Inflammatory macrophage (primary cell): ENCODE results near the gene FREM2.

Experiments used
- DNase-seq, 2 donors: peaks; one replicate each; pipeline ENCODE4 v3.0.0-alpha.2; 2020 to 2022

Gene FREM2

DNA sequence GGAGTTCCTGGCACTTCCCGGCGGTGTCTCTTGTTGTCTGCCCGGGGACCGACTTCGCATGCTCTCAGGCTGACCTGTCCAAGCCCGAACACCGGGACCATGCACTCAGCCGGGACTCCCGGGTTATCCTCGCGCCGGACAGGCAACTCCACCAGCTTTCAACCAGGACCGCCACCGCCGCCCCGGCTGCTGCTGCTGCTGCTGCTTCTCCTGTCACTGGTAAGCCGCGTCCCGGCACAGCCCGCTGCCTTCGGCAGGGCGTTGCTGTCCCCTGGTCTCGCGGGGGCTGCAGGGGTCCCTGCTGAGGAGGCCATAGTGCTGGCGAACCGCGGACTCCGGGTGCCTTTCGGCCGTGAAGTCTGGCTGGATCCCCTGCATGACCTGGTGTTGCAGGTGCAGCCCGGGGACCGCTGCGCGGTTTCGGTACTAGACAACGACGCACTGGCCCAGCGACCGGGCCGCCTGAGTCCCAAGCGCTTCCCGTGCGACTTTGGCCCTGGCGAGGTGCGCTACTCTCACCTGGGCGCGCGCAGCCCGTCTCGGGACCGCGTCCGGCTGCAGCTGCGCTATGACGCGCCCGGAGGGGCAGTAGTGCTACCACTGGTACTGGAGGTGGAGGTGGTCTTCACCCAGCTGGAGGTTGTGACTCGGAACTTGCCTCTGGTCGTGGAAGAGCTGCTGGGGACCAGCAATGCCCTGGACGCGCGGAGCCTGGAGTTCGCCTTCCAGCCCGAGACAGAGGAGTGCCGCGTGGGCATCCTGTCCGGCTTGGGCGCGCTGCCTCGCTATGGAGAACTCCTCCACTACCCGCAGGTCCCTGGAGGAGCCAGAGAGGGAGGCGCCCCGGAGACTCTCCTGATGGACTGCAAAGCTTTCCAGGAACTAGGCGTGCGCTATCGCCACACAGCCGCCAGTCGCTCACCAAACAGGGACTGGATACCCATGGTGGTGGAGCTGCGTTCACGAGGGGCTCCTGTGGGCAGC is 661 bp downstream of the FREM2 start:
- no peak for DNase-seq

GRCh38 chr13:38688674-38689073 is 1.8 kb downstream of the FREM2 start:
- DNase-seq: no peak

DNA sequence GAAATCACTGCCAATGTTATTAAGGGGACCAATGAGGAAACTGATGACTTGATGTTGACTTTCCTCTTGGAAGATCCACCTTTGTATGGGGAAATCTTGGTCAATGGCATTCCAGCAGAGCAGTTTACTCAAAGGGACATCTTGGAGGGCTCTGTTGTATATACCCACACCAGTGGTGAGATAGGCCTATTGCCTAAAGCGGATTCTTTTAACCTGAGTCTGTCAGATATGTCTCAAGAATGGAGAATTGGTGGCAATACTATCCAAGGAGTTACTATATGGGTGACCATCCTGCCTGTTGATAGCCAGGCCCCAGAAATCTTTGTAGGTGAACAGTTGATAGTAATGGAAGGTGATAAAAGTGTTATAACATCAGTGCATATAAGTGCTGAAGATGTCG is 3.4 kb downstream of the FREM2 start:
- no peak for DNase-seq

DNA sequence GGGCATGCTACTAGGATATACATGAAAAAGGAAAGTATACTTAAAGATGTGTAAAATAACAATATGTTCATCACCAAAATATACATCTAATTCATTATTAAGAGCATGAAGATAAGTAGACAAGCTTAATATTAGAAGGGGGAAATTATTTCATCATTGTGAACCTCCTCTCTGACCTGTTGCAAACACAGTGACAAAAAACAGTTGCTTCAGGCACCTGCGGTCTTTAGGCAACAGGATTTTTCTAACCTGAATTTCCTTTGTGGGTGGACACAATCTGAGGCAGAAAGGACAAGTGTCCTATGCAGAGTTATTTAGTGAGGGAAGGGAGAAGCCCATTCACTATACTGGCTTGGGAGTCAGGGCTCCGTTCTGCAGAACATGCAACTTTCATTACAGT is 6.3 kb downstream of the FREM2 start:
- DNase-seq: no peak

DNA sequence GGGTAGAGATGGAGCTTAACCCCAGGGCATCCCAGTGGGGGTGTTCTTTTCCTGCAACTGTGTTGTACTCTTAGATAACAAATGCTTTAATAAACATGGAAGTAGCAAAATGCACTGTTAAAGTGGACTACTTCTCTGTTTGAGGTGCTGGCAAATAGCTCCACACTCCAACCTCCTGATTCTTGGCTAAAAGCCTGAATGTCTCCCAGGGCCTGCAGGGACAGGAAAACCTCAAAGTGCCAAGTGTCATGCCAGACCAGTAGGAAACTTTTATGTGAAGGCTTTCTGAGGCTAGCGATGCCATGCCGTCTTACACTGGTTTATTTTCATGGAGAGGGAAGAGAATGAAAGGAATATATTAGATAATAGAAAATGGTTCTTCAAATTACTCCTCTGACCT is 6.8 kb downstream of the FREM2 start:
- DNase-seq: no peak

GRCh38 chr13:38697197-38697596 is 10.3 kb downstream of the FREM2 start:
- no peak for DNase-seq

DNA sequence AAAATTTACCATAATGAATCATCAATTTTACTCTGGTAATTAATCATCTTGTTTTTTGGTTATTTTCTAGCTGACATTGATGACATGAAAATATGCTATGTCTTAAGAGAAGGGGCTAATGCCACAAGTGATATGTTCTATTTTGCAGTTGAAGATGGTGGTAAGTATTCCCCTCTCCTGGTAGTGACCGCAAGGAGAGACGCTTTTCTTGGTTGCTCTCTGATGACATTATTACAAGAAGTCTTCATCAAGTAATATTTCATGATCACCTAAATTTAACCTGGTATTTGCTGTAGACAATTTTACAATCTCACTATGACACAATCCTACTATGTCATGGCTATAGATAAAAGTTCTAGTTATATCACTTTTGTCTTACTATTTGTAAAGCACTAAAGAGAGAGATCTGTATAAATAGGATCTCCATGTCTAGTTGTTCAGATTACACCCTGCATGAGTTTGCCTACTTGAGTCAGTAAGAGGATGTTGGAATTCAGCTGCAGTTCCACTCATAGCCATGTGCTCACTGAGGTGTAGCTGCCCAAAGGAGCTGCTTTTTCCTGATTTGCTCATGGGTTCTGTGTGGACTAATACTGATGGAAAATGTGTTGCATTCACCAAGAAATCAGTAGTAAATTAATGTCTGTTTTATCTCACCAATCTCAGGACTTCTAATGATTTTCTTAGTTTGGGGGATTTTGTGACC is 10.9 kb downstream of the FREM2 start:
- DNase-seq: no peak

DNA sequence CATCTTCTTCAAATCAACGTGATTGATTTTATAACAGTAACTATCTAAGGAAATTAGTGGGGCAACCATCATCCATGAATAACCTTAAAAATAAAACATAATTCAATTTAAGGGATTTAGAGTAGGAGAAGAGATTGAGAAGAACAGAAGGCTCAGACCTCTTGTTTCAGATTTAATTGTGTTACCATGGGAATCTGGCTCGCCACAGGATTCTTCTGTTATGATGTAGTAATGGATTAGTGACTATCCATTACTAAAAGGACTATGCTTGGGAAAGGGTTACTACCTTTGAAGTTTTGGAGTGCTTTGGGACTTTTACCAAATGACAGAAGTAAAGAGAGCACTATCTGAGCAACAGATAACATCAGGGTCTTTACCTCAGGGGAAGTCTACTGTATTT is 13.2 kb downstream of the FREM2 start:
- DNase-seq: no peak

GRCh38 chr13:38702669-38703068 is 15.8 kb downstream of the FREM2 start:
- DNase-seq: no peak

- no peak for DNase-seq
Measured at GRCh38 chr13:38703255-38703654, 16.4 kb downstream of the FREM2 start.

DNA sequence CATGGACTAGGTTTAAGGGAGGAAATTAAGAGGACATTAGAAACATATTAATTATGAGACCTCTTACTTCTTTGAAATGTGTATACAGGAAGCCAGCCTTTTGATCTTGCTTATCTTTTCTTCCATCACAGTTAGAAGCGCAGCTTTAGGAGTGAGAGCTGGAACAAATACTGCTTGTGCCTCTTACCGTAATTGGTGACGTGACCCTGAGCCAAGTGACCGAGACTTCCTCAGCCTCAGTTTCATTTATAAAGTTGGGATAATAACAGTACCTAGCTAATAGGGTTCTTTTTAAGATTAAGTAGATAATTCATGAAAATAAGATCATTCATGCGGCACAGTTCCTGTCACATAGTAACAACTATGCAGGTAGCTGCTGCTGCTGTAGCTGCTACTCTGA is 18.5 kb downstream of the FREM2 start:
- DNase-seq: no peak

DNA sequence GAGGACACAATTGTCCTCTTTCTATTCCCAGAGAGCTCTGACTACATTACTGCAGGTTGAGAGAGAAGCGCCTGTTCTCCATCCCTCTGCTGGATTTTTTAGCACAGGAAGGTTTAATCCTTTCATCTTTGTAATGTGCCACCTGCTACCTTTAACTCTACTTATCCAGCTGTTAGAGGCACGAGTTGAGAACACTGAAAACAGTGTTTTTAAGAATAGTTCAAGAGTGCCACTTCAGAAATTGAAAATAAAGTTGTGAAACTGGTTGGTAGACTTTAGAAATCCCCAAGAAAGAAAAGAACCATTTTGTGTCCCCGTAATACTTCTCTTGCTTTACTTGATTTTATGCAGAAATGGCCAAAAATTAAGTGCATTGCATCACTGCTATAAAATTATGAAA is 20.6 kb downstream of the FREM2 start:
- DNase-seq: no peak

DNA sequence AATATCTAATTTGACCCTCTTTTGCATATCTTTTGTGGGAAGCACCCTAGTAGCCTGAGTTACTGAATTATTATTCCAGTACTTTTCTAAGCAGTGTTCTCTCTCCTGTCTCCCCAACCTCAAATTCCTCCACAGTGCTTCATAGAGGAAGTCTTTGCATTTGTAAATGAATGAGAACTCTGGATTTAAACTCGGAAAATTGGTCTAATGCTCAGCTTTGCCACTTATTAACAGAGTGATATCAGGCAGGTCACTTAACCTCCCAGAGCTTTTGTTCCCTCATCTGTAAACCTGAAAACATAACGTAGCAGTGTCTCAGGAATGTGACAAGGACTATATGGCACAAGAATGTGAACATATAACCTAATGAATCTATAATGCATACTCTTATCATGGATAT is 26.2 kb downstream of the FREM2 start:
- no peak for DNase-seq

- no peak for DNase-seq
Measured at GRCh38 chr13:38718374-38718773, 31.5 kb downstream of the FREM2 start.

DNA sequence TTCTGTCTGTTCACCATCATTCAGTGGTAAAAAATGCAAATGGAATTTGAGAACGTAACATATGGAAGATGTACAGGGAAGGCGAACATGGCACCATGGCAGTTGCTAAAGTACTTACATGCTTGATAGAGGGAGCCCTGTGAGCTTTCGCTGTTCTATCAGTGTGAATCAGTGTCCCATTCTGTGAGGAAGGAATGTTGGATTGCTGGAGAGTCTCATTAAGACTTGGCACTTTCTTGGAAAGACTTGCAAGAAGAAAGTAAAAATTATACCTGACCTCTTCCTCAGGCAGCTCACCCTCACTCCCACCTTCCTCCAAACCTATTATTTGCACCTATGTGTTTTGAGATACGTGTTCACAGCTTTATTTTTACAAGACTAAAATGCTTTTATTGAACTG is 43.5 kb downstream of the FREM2 start:
- no peak for DNase-seq

DNA sequence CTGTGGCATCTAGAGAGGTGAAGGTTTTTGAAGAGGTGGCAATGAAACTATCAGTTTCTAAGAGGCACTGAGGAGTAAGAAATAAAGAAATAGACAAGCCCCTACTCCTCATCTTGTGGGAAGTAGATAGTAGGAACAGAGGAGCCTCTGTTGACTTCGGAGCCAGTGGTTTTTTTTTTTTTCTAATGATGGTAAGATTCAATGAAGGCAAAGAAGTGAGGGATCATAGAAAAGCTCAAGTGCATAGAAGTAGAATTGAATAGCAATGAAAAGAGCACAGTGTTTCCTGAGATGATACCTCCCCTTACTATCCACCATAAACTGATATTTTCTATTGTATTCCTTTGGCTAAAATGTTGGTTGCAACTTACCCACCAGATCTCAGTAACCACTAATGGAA is 46.3 kb downstream of the FREM2 start:
- DNase-seq: no peak

- no peak for DNase-seq
Measured at GRCh38 chr13:38735665-38736440, 49.0 kb downstream of the FREM2 start.

- no peak for DNase-seq
Measured at GRCh38 chr13:38743466-38743865, 56.6 kb downstream of the FREM2 start.

GRCh38 chr13:38752686-38753085 is 65.8 kb downstream of the FREM2 start:
- no peak for DNase-seq

DNA sequence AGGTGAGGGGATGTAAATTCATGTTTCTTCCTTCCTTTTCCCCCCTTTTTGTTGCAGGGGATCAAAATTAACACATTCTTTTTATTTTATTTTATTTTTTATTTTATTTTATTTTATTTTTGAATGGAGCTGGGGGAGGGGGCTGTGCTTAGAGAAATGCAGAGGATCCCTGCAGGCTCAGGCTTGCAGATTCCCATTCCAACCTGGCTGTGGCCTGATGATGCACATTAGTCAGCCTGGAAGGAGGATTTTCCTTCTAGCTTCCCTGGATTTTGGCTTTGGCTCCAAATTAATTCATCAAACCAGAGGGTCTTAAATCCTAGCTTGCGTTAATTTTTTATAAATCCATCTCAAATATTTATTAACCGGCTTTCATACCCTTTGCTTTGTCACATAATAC is 67.0 kb downstream of the FREM2 start:
- no peak for DNase-seq

- no peak for DNase-seq
Measured at GRCh38 chr13:38755793-38756192, 68.9 kb downstream of the FREM2 start.

DNA sequence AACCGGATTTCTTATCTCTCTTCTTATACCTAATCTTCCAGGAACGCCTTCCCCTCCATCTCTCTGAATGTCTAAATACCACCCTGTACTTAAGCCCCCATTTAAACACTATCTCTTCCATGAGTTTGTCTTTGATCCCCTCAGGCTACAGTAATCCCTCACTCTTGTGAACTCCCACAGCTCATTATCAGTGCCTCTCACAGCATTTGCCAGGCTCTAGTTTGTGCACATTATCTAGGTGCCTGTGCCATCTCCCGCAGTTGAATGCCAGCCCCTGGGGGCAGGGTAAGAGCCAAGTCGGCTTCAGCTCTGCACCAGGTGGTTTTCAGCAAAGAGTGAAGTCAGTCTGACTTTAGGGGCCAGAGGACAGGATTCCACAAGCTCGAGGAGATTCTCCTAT is 71.4 kb downstream of the FREM2 start:
- no peak for DNase-seq

- DNase-seq: no peak
Measured at GRCh38 chr13:38759390-38759789, 72.5 kb downstream of the FREM2 start.
